Kasumi-1 (cell line): ENCODE measurements around the gene HAUS3.
"Not testable (repeated sequence)": the region's sequence is repeated elsewhere in the genome, so short reads cannot be mapped to it uniquely, and the experiment has no call there.

Source experiments
- DNase-seq, 2 experiments: peaks; one replicate each; lab custom pipeline; 2025; lab: John Stamatoyannopoulos, UW

The HAUS3 gene

DNA sequence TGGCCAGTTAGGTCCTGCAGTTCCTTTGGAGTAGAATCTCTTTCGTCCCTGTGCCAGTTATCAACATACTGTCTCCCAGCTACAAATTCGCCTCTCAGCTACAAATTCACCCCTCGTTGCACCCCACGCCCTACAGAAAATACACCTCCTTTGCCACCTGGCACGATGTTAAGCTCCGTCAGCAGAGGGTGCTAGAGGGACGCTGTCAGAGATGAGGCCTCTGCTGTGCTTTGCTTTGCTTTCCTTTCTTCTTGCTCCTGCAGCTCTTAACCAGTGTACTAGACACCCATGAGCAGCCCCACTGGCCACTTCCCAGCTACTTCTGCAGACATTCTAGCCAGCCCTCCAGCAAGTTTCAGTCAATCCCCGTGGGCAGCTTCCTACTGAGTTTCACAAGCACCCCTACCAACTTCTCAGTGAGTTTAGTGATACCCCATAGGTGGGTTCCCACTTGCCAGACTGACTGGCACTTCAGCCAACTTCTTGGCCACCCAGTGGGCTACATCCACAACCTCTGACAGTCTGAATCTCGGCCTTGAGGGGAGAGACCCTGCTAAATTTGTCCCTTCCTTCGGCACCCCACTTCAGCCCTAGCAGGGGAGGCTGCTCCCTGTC, 21.8 kb downstream of the HAUS3 start:
- DNase-seq = peak; percentile 75 to 84

DNA sequence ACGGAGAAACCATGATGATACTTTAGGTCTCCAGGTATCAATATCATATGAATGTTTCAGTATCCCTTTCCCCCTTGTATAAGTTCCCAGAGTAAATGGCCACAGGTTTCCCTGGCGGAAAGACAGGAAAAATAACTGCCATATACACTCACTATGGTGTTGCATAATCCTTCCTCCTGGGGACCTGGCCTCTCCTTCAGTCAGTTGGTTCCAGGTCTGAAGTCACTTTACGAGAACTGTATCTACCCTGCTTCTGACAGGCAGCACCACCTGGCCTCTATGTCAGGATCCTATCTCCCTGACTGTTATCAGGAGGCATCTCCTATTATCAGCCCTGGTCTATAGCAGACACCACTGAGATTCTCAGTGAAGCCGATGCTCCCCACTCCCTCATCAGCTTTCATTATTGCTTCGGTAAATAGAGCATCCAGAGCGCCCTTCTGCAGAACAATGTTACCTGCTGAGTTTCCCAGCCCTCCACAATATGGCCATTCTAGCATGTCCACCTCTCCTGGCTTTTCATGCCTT, 22.6 kb downstream of the HAUS3 start:
- DNase-seq = no peak

DNA sequence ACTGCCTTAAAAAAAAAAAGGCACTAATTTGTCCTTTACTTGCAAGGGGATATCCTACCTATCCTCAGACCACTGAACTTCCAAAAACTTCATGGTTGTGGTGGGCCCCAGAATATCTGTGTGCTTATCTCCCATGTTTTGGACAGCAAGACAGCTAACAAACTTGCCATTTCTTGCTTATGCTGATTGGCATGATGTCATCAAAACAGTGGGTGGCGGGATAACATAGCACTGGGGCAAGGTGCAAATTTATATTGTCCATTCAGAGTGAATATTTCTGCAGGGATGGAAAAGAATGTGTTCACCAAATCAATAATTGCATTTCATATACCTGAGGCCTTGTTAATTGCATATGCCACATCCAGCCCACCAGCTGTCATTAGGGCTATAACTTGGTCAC, 23.5 kb downstream of the HAUS3 start:
- no peak for DNase-seq

DNA sequence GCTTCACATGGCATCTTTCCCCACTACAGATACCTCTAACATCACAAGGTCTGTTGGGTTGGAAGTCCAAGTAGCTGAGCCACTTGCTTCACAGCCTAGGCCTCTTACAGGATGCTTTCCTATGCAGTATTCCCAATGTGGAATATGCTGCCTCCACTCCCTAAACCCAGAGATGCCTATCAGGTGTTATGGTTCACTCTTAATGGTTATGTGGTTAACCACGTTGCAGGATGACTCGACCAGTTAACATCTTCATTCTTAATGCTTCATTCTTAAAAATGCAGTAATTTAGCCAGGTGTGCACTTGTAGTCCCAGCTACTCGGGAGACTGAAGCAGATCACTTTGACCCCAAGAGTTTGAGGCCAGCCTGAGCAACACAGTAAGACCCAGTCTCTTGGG, 24.2 kb downstream of the HAUS3 start:
- DNase-seq = no peak

DNA sequence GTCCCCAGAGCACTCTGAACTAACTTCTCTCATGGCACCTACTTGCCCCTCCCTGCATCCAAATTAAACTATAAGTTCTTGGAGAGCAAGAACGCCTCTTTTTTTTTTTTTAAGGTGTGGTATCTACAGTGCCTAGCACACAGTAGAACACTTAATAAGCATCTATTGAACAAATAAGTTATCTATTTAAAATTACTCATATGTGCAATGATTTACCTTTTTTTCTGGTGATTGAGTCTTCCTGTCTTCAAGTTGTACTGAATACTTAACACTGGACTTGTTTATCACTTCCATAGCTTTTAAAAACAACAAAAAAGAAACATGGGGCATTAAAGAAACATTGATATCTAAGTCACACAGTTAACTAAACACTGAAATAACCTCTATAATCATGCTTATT, 29.1 kb downstream of the HAUS3 start:
- no peak for DNase-seq

DNA sequence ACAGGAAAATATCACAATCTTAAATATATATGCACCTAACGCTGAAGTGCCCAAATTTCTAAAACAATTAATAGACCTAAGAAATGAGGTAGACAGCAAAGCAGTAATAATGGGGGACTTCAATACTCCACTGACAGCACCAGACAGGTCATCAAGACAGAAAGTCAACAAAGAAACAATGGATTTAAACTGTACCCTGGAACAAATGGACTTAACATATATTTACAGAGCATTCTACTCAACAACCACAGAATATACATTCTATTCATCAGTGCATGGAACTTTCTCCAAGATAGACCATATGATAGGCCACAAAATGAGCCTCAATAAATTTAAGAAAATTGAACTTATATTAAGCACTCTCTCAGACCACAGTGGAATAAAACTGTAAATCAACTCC, 39.1 kb downstream of the HAUS3 start:
- not testable (repeated sequence) for DNase-seq

DNA sequence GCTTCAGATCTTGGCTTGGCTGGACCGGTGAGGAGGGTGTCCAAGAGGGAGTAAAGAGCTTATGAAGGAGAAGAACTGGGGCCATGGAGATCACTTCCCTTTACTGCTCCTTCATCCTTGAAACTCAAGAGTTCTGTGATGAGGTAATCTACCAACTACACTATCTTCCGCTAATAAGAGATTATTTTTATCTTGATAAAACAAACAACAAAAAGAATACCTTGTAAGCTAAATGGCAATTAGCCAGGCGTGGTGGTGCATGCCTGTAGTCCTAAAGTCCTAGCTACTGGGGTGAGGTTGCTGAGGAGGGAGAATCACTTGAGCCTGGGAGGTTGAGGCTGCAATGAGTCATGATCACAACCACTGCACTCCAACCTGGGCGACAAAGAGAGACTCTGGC, 47.4 kb downstream of the HAUS3 start:
- no peak for DNase-seq

DNA sequence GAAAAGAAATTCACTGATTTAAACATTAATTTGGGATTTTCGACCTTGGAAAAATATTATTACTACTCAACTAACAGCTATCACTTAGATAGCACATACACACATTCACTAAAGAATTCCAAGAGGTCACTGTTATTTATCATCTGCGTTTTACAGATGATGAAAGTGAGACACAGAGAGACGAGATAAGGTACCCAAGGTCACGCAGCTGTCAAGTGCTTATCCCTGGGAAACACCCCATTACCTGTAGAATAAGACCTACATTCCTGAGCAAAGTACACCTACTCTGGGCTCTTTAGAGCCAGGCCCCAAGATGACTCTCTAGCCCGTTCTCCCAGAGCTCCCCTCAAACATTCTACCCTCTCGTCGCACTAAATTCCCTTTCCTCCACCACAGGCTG, 48.6 kb downstream of the HAUS3 start:
- DNase-seq = no peak

DNA sequence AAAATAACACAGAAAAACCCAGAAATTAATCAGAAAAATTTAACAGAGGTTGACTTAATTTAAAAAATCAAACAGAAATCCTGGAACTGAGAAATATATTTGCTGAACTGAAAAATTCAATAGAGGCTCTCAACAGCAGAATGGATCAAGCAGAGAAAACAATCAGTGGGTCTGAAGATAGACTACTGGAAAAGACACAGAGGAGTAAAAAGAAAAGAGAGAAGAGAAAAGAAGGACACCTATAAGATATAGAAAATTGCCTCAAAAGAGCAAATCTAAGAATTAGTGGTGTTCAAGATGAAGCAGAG, 55.1 kb downstream of the HAUS3 start:
- no peak for DNase-seq

DNA sequence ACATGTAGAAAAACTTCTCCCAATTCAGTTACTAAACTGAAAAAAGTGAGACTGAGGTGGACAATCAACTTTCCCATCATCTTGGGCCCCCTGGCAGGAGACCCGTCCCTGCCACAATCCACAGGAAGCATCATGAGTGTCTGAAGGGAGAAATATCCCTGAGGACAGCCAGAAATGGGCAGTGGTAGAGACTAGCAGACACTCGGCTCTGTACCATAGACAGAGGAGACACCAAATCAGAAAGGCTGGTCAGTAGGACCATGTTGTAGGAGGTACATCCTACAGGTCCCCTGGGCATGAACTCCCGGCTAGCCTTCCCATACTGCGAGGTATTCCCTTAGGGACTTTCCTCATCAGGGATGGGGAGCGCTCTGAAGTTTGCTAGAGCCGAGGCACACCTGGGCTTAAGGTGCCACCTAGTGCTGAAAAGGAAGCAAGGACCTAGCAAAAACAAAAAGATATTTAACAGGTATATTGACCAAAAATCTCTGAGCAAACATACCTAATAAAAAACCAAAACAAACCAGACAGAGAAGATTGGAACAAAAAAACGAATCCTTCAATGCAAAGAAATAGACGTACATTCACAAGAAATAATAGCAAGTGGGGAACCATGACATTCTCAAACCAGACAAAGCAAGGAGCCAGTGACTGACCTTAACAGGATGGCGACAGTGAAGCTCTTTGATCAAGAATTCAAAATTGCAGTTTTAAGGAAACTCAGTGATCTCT, 55.6 kb downstream of the HAUS3 start:
- DNase-seq = no peak

DNA sequence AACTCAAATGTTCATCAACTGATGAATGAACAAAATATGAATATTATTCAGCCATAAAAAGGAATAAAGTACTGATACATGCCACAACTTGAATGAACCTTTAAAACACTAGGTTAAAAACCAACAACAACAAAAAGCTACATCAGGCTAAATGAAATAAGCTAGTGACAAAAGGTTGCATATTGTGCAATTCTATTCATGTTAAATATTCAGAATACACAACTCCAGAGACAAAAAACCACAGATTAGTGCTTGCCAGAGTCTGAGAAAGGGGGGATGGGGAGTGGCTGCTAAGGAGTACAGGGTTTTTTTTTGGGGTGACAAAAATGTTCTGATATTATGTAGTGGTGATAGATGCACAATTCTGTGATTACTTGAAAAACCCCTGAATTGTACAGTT, 58.5 kb downstream of the HAUS3 start:
- DNase-seq = no peak

DNA sequence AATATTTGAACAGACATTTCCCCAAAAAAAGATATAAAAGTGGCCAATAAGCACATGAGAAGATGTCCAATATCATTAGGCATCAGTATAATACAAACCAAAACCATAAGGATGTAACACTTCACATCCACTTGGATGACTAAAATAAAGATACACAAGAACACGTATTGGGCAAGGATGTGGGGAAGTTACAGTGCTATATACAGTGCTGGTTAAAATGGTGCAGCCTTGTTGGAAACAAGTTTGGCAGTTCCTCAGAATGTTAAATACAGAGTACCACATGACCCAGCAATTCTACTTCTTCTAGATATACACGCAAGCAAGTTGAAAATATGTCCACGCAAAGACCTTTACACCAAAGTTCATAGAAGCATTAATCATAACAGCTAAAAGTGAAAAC, 58.9 kb downstream of the HAUS3 start:
- DNase-seq = no peak

DNA sequence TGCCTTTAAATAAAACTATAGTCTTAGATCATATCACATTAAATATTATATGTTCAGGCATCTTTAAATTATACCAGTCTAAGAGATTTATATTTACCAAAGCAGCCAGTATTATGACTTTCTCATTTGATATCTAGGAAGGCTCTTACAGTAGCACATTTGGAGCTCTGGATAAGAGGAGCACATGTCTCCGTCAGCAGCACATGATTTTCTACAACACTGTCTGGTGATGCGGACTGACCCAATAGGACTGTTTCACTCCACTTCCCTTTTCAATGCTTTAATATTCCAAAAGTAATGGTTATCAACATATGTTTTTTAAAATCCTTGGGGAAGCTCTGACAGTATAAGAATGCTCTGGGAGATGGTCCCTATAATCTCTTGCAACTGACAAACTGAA, 61.5 kb downstream of the HAUS3 start:
- DNase-seq = no peak

DNA sequence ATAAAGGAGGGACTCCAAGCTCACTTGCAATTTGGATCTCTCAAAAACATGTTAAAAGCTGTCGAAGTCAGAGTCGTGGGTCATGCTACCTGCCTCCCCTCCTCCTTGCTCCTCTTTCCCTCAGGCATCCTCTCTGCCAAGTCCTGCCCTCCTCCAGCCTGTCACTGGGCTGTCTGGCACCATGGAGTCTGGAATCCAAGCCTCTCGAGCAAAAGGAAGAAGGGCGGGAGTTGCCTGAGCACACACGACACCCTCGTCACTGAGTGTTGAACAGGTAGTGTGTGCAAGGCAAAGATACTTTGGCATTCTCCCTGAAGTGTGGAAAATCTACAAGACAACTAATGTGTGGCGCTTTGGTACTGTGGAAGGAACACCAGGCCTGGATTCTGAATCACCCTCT, 62.2 kb downstream of the HAUS3 start:
- no peak for DNase-seq

DNA sequence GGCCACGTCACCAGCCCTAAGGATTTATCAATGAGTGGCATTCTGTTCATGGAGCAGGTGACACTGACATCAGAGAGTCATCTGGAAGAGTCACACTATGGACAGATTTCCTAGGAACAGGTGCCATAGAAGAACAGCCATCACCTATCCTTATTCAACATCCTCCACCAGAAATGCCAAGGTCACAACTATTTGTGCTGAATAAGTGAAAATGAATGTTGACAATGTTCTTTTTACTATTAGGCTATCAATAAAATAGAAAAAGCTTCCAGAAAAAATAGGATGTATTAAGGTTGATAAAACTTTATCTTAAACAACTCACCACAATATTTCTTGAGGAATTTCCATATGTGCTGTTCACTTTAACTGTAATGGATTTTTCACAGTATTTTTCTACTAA, 62.9 kb downstream of the HAUS3 start:
- no peak for DNase-seq
